Activated T-helper 1 cell treated with anti-CD3 and anti-CD28 coated beads, Interleukin-12 subunit alpha, Interleukin-12 subunit beta, Interleukin-2, Interleukin-4 antibody, amounts not matched to agents 30 ng/mL and 10 ng/mL and 1 ng/mL, durations not matched to agents 14 hours and 24 hours and 36 hours (primary cell): ENCODE results near the gene EIF4G1. TPM values are rescaled to one million over a fixed set of nuclear protein-coding genes. Genes with fewer than 3 reads are reported as not detected.

Experiments
- DNase-seq: peaks from one replicate; pipeline ENCODE4 v3.0.0; 2021; ENCODE audit warnings: low spot score
- H3K27ac Mint-ChIP-seq: one replicate; pipeline ENCODE4 v1.8.0; 2021; ENCODE audit warnings: mild to moderate bottlenecking, mixed read lengths
- H3K27me3 Mint-ChIP-seq: one replicate; pipeline ENCODE4 v1.8.0; 2022; ENCODE audit warnings: mild to moderate bottlenecking, moderate library complexity, mixed read lengths; ENCODE audit not compliant: insufficient read depth
- H3K36me3 Mint-ChIP-seq: one replicate; pipeline ENCODE4 v1.8.0; 2021; ENCODE audit warnings: low read depth, mixed read lengths
- H3K4me1 Mint-ChIP-seq: one replicate; pipeline ENCODE4 v1.8.0; 2021; ENCODE audit warnings: low read depth, mixed read lengths
- H3K4me3 Mint-ChIP-seq: one replicate; pipeline ENCODE4 v1.8.0; 2021; ENCODE audit warnings: mild to moderate bottlenecking, moderate library complexity, mixed read lengths
- H3K9me3 Mint-ChIP-seq: one replicate; pipeline ENCODE4 v1.8.0; 2021; ENCODE audit warnings: mixed read lengths
- intact Hi-C: fragments of 100-400 bp; cut with micrococcal nuclease; formaldehyde crosslinking; loops from one replicate; pipeline ENCODE4 v1.15.1; 2024
- total RNA-seq: library from RNA; stranded (reverse); gene quantifications from 2 replicates; pipeline ENCODE4 v1.2.3, GENCODE V29; 2022

Gene EIF4G1
- total RNA-seq, 1 donor from 2014 or later, result 706 TPM

- Mint-ChIP-seq H3K36me3 (peaks cover 29% of the 10 kb centered on the region), H3K4me1 (peaks cover 29% of the 10 kb centered on the region), H3K27ac (peak overlapping the region; percentile 87), H3K4me3 (peak overlapping the region; percentile 83), H3K9me3 (no peaks in the 10 kb centered on the region), H3K27me3 (no peaks in the 10 kb centered on the region)
- intact Hi-C loops, result loop anchor here (1.0 kb wide), 7 partner anchors 16 to 431 kb away; partner anchors contain the start of genes ABCF3, AP2M1, EEF1AKMT4 and PARL
- DNase-seq, result peak; percentile 58
Observed at GRCh38 chr3:184314700-184315542, 515 bp downstream of the EIF4G1 start.

DNA sequence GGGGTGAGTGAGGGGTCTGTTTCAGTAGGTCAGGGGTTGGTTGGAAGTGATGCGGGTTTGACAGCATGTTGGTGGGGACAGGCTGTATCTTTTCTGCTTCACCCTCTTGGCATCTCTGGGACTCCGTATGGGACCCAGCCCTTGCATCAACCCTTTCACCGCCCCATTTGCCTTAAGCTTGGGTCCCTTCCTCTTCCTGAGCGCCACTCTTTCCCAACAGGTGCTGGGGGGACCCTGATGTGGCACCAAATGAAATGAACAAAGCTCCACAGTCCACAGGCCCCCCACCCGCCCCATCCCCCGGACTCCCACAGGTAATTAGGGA is 1.1 kb downstream of the EIF4G1 start:
- DNase-seq, result no peak
- Mint-ChIP-seq H3K4me1 (peaks cover 29% of the 10 kb centered on the region), H3K27me3 (no peaks in the 10 kb centered on the region), H3K27ac (peak overlapping the region; percentile 87), H3K36me3 (peaks cover 29% of the 10 kb centered on the region), H3K4me3 (peak overlapping the region; percentile 83), H3K9me3 (no peaks in the 10 kb centered on the region)
- intact Hi-C loops, result no loop called here

GRCh38 chr3:184315871-184316661 is 1.7 kb downstream of the EIF4G1 start:
- peaks cover 35% of the 10 kb centered on the region for H3K36me3 Mint-ChIP-seq
- no peaks in the 10 kb centered on the region for H3K9me3 Mint-ChIP-seq
- peak overlapping the region; percentile 83 for H3K4me3 Mint-ChIP-seq
- DNase-seq, result no peak
- intact Hi-C loops, result no loop called here
- H3K27me3 Mint-ChIP-seq, result no peaks in the 10 kb centered on the region
- H3K27ac Mint-ChIP-seq, result peak overlapping the region; percentile 57
- H3K4me1 Mint-ChIP-seq, result peaks cover 29% of the 10 kb centered on the region

DNA sequence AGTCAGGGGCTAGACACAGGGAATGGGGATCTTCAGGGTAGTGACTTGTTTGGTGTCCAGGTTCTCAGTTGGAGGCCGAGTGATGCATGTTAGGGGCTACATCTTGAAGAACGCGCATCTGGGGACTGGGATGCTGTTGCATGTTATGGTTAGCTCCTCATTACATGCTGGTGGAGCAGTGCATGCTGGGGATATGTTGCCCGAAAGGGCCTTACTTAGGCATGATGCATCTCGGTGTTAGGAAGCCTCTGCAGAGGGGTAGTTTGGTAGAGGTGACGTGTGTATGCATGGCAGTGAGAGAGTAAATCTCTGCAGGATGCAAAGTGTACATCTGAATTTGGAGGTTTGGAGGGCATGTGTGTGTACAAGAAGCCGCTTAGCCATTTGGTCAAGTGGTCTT is 2.4 kb downstream of the EIF4G1 start:
- peak overlapping the region; percentile 83 for H3K4me3 Mint-ChIP-seq
- H3K9me3 Mint-ChIP-seq, result no peaks in the 10 kb centered on the region
- no peak for DNase-seq
- H3K27ac Mint-ChIP-seq, result peak overlapping the region; percentile 57
- intact Hi-C loops, result loop anchor here (1.0 kb wide), 1 partner anchor 9 kb away; no protein-coding TSS in a partner anchor
- H3K36me3 Mint-ChIP-seq, result peaks cover 42% of the 10 kb centered on the region
- H3K27me3 Mint-ChIP-seq, result no peaks in the 10 kb centered on the region
- H3K4me1 Mint-ChIP-seq, result peaks cover 29% of the 10 kb centered on the region

DNA sequence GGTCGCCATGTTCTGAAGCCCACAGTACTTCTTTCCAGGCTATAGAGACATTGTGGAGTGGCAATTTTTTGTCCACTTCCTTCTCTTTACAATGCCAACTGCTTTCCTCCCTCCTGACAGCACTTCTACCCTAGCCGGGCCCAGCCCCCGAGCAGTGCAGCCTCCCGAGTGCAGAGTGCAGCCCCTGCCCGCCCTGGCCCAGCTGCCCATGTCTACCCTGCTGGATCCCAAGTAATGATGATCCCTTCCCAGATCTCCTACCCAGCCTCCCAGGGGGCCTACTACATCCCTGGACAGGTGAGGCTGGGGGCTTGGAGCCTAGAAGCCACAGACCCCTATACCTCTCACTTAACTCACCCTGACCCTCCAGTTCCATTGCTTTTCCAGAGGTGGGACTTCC is 2.8 kb downstream of the EIF4G1 start:
- intact Hi-C loops, result loop anchor here (1.0 kb wide), 1 partner anchor 8 kb away; no protein-coding TSS in a partner anchor
- Mint-ChIP-seq H3K36me3 (peaks cover 43% of the 10 kb centered on the region), H3K27me3 (no peaks in the 10 kb centered on the region), H3K9me3 (no peaks in the 10 kb centered on the region), H3K27ac (peak overlapping the region; percentile 53), H3K4me3 (peak overlapping the region; percentile 83), H3K4me1 (peaks cover 29% of the 10 kb centered on the region)
- no peak for DNase-seq

DNA sequence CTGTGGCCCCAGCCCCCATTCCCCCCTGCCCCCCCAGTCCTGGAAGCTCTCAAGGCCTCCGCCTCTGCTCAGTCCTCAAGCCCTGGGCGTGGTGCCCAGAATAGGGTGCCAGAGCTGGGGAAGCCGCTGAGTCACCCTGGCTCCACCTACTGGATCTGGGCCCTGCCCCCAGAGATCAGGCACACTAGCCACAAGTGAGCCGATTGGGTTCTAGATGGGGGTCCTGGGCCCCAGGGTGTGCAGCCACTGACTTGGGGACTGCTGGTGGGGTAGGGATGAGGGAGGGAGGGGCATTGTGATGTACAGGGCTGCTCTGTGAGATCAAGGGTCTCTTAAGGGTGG is 5.7 kb downstream of the EIF4G1 start:
- DNase-seq, result no peak
- no peaks in the 10 kb centered on the region for H3K27me3 Mint-ChIP-seq
- intact Hi-C loops, result loop anchor here (1.0 kb wide), 1 partner anchor 32 kb away; no protein-coding TSS in a partner anchor
- peaks cover 66% of the 10 kb centered on the region for H3K36me3 Mint-ChIP-seq
- H3K4me1 Mint-ChIP-seq, result peaks cover 35% of the 10 kb centered on the region
- no peaks in the 10 kb centered on the region for H3K9me3 Mint-ChIP-seq
- no peak overlapping the region for H3K27ac Mint-ChIP-seq
- no peak overlapping the region for H3K4me3 Mint-ChIP-seq

- peaks cover 74% of the 10 kb centered on the region for H3K36me3 Mint-ChIP-seq
- H3K27me3 Mint-ChIP-seq, result no peaks in the 10 kb centered on the region
- H3K27ac Mint-ChIP-seq, result no peak overlapping the region
- H3K4me3 Mint-ChIP-seq, result no peak overlapping the region
- no peak for DNase-seq
- H3K4me1 Mint-ChIP-seq, result peaks cover 38% of the 10 kb centered on the region
- intact Hi-C loops, result no loop called here
- H3K9me3 Mint-ChIP-seq, result no peaks in the 10 kb centered on the region
Observed at GRCh38 chr3:184321666-184322065, 7.3 kb downstream of the EIF4G1 start.

- Mint-ChIP-seq H3K36me3 (peaks cover 73% of the 10 kb centered on the region), H3K27ac (no peak overlapping the region), H3K27me3 (no peaks in the 10 kb centered on the region), H3K9me3 (no peaks in the 10 kb centered on the region), H3K4me1 (peaks cover 25% of the 10 kb centered on the region), H3K4me3 (no peak overlapping the region)
- no peak for DNase-seq
- intact Hi-C loops, result no loop called here
Observed at GRCh38 chr3:184322731-184323487, 8.5 kb downstream of the EIF4G1 start.

DNA sequence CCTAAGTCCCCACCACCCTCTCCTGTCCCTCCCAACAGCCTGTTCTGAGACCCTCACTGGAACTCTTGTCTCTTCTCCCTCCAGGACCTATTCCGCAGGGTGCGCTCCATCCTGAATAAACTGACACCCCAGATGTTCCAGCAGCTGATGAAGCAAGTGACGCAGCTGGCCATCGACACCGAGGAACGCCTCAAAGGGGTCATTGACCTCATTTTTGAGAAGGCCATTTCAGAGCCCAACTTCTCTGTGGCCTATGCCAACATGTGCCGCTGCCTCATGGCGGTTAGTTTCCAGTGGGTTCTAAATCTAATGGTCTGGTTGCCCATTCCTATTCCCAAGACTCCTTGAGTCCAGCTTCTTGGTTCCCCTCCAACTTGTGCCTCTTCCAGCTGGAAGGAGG is 9.3 kb downstream of the EIF4G1 start:
- Mint-ChIP-seq H3K27ac (no peak overlapping the region), H3K9me3 (no peaks in the 10 kb centered on the region), H3K4me1 (peaks cover 22% of the 10 kb centered on the region), H3K27me3 (no peaks in the 10 kb centered on the region), H3K4me3 (no peak overlapping the region), H3K36me3 (peaks cover 77% of the 10 kb centered on the region)
- no peak for DNase-seq
- intact Hi-C loops, result no loop called here

DNA sequence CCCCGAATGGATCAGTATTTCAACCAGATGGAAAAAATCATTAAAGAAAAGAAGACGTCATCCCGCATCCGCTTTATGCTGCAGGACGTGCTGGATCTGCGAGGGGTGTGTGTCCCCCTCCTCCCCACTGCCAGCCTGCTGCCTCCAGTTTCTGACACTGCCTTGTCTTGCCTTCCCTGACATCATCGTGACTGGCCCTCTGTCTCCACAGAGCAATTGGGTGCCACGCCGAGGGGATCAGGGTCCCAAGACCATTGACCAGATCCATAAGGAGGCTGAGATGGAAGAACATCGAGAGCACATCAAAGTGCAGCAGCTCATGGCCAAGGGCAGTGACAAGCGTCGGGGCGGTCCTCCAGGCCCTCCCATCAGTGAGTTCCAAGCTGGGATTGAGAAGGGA is 10.9 kb downstream of the EIF4G1 start:
- Mint-ChIP-seq H3K27ac (peak overlapping the region; percentile 38), H3K4me1 (peaks cover 22% of the 10 kb centered on the region), H3K27me3 (no peaks in the 10 kb centered on the region), H3K36me3 (peaks cover 85% of the 10 kb centered on the region), H3K9me3 (no peaks in the 10 kb centered on the region), H3K4me3 (no peak overlapping the region)
- no peak for DNase-seq
- intact Hi-C loops, result loop anchor here (1.0 kb wide), 1 partner anchor 8 kb away; no protein-coding TSS in a partner anchor

DNA sequence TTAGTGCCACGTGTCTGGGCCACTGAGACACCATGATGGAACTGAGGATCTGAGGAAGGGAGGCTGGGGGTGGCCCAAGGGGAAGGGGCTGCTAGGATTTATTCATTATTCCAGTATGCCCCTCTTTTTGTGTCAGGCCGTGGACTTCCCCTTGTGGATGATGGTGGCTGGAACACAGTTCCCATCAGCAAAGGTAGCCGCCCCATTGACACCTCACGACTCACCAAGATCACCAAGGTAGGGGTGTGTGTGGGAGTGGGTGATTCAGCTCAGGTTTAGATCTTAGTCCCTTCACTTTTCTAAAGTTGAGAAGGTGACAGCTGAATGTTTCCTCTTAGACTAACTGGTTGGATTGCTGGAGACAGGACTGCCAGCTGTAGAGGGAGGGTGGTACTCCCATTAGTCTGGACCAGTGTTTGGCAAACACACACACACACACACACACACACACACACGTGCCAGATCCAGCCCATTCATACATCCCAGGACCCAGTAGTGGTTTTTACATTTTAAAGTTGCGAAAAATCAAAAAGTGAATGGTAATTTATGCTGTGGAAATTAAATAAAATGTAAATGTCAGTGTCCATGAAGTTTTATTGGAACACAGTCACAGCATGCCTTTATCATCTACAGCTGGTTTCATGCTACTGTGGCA is 11.4 kb downstream of the EIF4G1 start:
- H3K9me3 Mint-ChIP-seq, result no peaks in the 10 kb centered on the region
- H3K27ac Mint-ChIP-seq, result peak overlapping the region; percentile 73
- H3K27me3 Mint-ChIP-seq, result no peaks in the 10 kb centered on the region
- no peak for DNase-seq
- no peak overlapping the region for H3K4me3 Mint-ChIP-seq
- intact Hi-C loops, result loop anchor here (1.0 kb wide), 1 partner anchor 9 kb away; no protein-coding TSS in a partner anchor
- peaks cover 22% of the 10 kb centered on the region for H3K4me1 Mint-ChIP-seq
- H3K36me3 Mint-ChIP-seq, result peaks cover 82% of the 10 kb centered on the region

- intact Hi-C loops, result no loop called here
- H3K9me3 Mint-ChIP-seq, result no peaks in the 10 kb centered on the region
- peaks cover 86% of the 10 kb centered on the region for H3K36me3 Mint-ChIP-seq
- H3K27ac Mint-ChIP-seq, result no peak overlapping the region
- no peaks in the 10 kb centered on the region for H3K27me3 Mint-ChIP-seq
- no peak overlapping the region for H3K4me3 Mint-ChIP-seq
- peaks cover 24% of the 10 kb centered on the region for H3K4me1 Mint-ChIP-seq
- no peak for DNase-seq
Observed at GRCh38 chr3:184327171-184327570, 12.8 kb downstream of the EIF4G1 start.
